ENCODE data around the gene TNFRSF19. TPM values are rescaled to one million over a fixed set of nuclear protein-coding genes. Genes with fewer than 3 reads are reported as not detected.

TNFRSF19 gene
- total RNA-seq, 4 donors from 2014 or later, result 5.2 to 9.5 (median 7.2) TPM

DNA sequence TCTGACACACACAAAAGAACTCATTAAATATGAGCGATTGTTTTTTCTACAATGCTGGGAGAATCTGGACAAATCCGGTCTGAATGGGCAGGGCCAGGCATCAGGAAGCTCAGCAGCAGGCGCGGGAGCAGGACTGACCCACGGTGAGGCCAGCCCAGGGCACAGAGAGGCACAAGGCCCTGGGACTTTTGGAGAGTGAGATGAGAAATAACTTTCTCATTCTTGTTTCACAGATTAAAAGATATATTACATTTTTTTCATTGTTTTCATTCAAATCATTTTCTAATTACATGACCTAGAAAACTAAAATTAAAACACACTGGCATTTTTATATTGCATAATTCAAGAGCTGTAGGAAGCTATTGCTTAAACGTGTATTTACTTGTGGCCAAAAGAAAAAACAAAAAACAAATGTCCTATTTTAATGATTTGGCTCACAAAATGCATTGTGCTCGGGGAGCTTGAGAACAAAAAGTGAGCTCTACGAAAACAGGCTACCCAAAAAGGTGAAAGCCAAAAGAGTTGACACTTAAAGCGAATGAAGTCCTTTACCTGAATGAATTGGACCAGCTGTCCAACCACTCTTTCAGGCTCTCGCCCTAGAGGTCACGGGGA, 133.1 kb downstream of the TNFRSF19 start:
- 51 to 78% methylated on average over 11 of the region's 11 CpGs for WGBS, 2 donors
- H3K9me3 ChIP-seq, result no peaks in the 10 kb centered on the region
- no peak overlapping the region for H3K4me3 ChIP-seq
- DNase-seq, result no peak
- H3K27me3 ChIP-seq, result no peaks in the 10 kb centered on the region
- peaks cover 7 to 22% (median 12%) of the 10 kb centered on the region in 3 donors for H3K4me1 ChIP-seq
- H3K27ac ChIP-seq, result peak overlapping the region in 3 of 4 donors; percentile 23 to 60 (median 32)
- TF ChIP-seq, protein P1, sequence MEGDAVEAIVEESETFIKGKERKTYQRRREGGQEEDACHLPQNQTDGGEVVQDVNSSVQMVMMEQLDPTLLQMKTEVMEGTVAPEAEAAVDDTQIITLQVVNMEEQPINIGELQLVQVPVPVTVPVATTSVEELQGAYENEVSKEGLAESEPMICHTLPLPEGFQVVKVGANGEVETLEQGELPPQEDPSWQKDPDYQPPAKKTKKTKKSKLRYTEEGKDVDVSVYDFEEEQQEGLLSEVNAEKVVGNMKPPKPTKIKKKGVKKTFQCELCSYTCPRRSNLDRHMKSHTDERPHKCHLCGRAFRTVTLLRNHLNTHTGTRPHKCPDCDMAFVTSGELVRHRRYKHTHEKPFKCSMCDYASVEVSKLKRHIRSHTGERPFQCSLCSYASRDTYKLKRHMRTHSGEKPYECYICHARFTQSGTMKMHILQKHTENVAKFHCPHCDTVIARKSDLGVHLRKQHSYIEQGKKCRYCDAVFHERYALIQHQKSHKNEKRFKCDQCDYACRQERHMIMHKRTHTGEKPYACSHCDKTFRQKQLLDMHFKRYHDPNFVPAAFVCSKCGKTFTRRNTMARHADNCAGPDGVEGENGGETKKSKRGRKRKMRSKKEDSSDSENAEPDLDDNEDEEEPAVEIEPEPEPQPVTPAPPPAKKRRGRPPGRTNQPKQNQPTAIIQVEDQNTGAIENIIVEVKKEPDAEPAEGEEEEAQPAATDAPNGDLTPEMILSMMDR (IDR thresholded peaks at IDR 0.05), result no peak
- TF ChIP-seq POLR2A (IDR thresholded peaks at IDR 0.05), result no peak
- intact Hi-C loops (cut with DNase I), result loop anchor here (10.0 kb wide), 1 partner anchor 161 kb away; no protein-coding TSS in a partner anchor
- no peaks in the 10 kb centered on the region for H3K36me3 ChIP-seq

DNA sequence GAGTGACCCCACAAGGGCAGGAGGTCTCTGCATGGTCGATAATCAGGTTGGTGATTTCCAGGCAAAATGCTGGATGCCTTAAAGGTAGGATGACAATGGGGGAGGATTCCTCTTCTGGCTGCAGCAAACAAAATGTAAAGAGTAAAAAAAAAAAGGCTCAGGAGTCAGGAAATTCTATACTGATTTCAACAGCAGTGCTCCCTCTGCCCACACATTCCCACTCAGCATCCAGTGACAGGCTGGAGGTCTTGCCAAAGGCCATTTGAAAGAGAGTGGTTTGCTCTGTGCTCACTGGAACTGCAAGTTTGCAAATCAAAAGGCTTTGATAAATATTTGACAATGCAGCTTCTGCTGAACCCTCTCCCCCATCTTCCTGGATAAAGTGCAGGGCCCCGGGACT, 135.4 kb downstream of the TNFRSF19 start:
- no peak overlapping the region for H3K27ac ChIP-seq
- H3K9me3 ChIP-seq, result no peaks in the 10 kb centered on the region
- H3K36me3 ChIP-seq, result no peaks in the 10 kb centered on the region
- no peak for DNase-seq
- peaks cover 7 to 22% (median 12%) of the 10 kb centered on the region in 3 donors for H3K4me1 ChIP-seq
- TF ChIP-seq, protein P1 (IDR thresholded peaks at IDR 0.05), result no peak
- no peak for TF ChIP-seq POLR2A (IDR thresholded peaks at IDR 0.05)
- no peaks in the 10 kb centered on the region for H3K27me3 ChIP-seq
- 80 to 100% methylated on average over 2 of the region's 2 CpGs for WGBS, 2 donors
- no peak overlapping the region for H3K4me3 ChIP-seq
- intact Hi-C loops (cut with DNase I), result loop anchor here (10.0 kb wide), 1 partner anchor 159 kb away; no protein-coding TSS in a partner anchor

DNA sequence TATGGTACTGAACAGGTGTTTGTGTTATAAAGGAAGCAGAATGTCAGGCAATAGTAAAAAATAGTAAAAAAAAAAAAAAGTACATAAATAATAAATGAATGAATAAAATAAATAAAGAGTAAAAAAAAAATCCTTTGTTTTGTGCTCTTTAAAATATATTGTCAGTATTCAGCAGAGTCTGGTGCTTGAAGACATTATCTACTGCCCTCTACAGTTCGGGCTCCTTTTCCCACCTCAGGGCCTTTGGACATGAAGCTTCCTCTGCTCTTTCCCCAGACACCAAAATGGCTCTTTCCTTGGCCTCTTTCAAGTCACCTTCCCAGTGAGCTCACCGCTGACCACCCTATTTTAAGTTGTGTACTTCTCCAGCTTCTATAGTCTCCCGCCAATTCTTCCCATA, 137.5 kb downstream of the TNFRSF19 start:
- TF ChIP-seq, protein P1 (IDR thresholded peaks at IDR 0.05), result peak in 4 of 6 experiments; percentile 10 to 41 (median 19)
- TF ChIP-seq POLR2A (IDR thresholded peaks at IDR 0.05), result no peak
- intact Hi-C loops (cut with DNase I), result loop anchor here (10.0 kb wide), 1 partner anchor 157 kb away; no protein-coding TSS in a partner anchor
- Histone ChIP-seq H3K36me3 (no peaks in the 10 kb centered on the region), H3K9me3 (no peaks in the 10 kb centered on the region), H3K27ac (no peak overlapping the region), H3K4me1 (peaks cover 3 to 13% (median 5%) of the 10 kb centered on the region in 3 donors), H3K27me3 (no peaks in the 10 kb centered on the region), H3K4me3 (no peak overlapping the region)
- DNase-seq, result no peak
- WGBS, 2 donors, result 74 to 92% methylated on average over 3 of the region's 3 CpGs

DNA sequence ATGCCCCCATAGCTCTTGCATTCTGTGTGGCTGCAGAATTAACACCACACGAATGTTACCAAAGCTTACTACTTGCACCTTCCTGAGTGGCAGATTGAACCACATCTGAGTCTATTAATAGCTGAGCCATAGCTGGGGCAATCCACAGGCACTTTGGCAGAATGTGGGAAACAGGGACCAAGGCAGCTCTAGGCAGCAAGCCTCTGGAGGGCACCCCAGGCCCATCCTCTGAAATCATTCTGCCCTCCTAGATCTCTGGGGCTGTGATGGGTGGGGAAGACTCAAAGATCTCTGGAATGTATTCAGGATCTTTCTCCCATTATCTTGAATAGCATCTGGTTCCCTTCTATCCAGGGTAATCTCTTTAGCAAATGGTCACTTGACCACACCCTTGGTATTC, 139.3 kb downstream of the TNFRSF19 start:
- H3K4me1 ChIP-seq, result no peaks in the 10 kb centered on the region
- no peak overlapping the region for H3K27ac ChIP-seq
- DNase-seq, result no peak
- H3K36me3 ChIP-seq, result no peaks in the 10 kb centered on the region
- H3K4me3 ChIP-seq, result no peak overlapping the region
- intact Hi-C loops (cut with DNase I), result loop anchor here (10.0 kb wide), 1 partner anchor 155 kb away; no protein-coding TSS in a partner anchor
- 40% methylated on average over 1 of the region's 1 CpG for WGBS, 2 donors
- no peaks in the 10 kb centered on the region for H3K27me3 ChIP-seq
- no peaks in the 10 kb centered on the region for H3K9me3 ChIP-seq
- no peak for TF ChIP-seq POLR2A (IDR thresholded peaks at IDR 0.05)
- TF ChIP-seq, protein P1 (IDR thresholded peaks at IDR 0.05), result no peak

DNA sequence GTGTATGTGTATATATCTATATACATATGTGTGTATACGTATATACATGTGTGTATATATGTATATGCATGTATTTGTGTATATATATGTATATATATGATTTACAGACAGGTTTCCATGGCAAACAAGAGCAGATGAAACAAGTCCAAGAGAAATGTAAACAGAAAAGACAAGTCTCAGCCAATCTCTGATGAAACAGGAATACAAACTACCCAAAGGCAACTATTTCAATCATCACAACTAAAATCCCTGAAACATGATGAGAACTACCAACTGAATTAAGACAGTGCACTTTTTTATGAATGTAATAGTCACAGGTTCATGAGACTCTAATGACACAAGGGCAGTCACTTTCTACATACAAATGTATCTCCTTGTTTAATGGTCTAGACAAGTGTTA, 140.2 kb downstream of the TNFRSF19 start:
- no peaks in the 10 kb centered on the region for H3K9me3 ChIP-seq
- 53 to 71% methylated on average over 1 of the region's 1 CpG for WGBS, 2 donors
- intact Hi-C loops (cut with DNase I), result no loop called here
- H3K27me3 ChIP-seq, result no peaks in the 10 kb centered on the region
- H3K4me1 ChIP-seq, result no peaks in the 10 kb centered on the region
- H3K36me3 ChIP-seq, result no peaks in the 10 kb centered on the region
- TF ChIP-seq, protein P1 (IDR thresholded peaks at IDR 0.05), result no peak
- DNase-seq, result no peak
- no peak overlapping the region for H3K4me3 ChIP-seq
- H3K27ac ChIP-seq, result no peak overlapping the region
